Parathyroid adenoma (tissue), 2 donors: ENCODE measurements around the gene EGFR.
A peak's percentile ranks its signal among the peaks of the same experiment; 100 is the strongest.

Experiments used
- H2AFZ ChIP-seq: fragments of 300-600 bp; sonication (generic); one replicate; pipeline ENCODE4 v1.7.0; 2017; ENCODE audit warnings: antibody characterized with exemption, mild to moderate bottlenecking
- H3K27ac ChIP-seq: fragments of 300-600 bp; sonication (generic); one replicate; pipeline ENCODE4 v1.7.0; 2017
- H3K27me3 ChIP-seq: fragments of 300-600 bp; sonication (generic); one replicate; pipeline ENCODE4 v1.7.0; 2017; ENCODE audit warnings: low read length; ENCODE audit not compliant: control insufficient read depth, insufficient read depth
- H3K36me3 ChIP-seq: fragments of 300-600 bp; sonication (generic); one replicate; pipeline ENCODE4 v1.7.0; 2017; ENCODE audit warnings: low read length; ENCODE audit not compliant: control insufficient read depth, insufficient read depth
- H3K4me1 ChIP-seq: fragments of 300-600 bp; sonication (generic); one replicate; pipeline ENCODE4 v1.7.0; 2017; ENCODE audit warnings: control low read depth
- H3K4me2 ChIP-seq: fragments of 300-600 bp; sonication (generic); one replicate; pipeline ENCODE4 v1.7.0; 2017; ENCODE audit warnings: low read length
- H3K4me3 ChIP-seq: fragments of 300-600 bp; sonication (generic); one replicate; pipeline ENCODE4 v1.7.0; 2017; ENCODE audit warnings: low read depth, low read length
- H3K79me2 ChIP-seq: fragments of 300-600 bp; sonication (generic); one replicate; pipeline ENCODE4 v1.7.0; 2017; ENCODE audit warnings: control low read depth
- H3K9ac ChIP-seq: fragments of 300-600 bp; sonication (generic); one replicate; pipeline ENCODE4 v1.7.0; 2017; ENCODE audit warnings: mild to moderate bottlenecking
- H3K9me3 ChIP-seq: fragments of 300-600 bp; sonication (generic); one replicate; pipeline ENCODE4 v1.7.0; 2017; ENCODE audit warnings: low read length; ENCODE audit not compliant: control insufficient read depth
- TF ChIP-seq, protein P1 (sequence below): fragments of 300-600 bp; sonication (generic); IDR thresholded peaks from one replicate; pipeline ENCODE4 v1.7.0; 2017; ENCODE audit warnings: antibody characterized with exemption, mild to moderate bottlenecking
- donor health status: primary hyperparathyroidism.

The EGFR gene

DNA sequence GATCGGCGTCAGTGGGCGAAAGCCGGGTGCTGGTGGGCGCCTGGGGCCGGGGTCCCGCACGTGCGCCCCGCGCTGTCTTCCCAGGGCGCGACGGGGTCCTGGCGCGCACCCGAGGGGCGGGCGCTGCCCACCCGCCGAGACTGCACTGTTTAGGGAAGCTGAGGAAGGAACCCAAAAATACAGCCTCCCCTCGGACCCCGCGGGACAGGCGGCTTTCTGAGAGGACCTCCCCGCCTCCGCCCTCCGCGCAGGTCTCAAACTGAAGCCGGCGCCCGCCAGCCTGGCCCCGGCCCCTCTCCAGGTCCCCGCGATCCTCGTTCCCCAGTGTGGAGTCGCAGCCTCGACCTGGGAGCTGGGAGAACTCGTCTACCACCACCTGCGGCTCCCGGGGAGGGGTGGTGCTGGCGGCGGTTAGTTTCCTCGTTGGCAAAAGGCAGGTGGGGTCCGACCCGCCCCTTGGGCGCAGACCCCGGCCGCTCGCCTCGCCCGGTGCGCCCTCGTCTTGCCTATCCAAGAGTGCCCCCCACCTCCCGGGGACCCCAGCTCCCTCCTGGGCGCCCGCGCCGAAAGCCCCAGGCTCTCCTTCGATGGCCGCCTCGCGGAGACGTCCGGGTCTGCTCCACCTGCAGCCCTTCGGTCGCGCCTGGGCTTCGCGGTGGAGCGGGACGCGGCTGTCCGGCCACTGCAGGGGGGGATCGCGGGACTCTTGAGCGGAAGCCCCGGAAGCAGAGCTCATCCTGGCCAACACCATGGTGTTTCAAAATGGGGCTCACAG is 1.1 kb downstream of the EGFR start:
- Histone ChIP-seq H3K36me3 (no peaks in the 10 kb centered on the region), H3K27me3 (no peaks in the 10 kb centered on the region), H3K4me3 (peak overlapping the region; percentile 62), H3K4me2 (peak overlapping the region; percentile 92), H3K4me1 (no peaks in the 10 kb centered on the region), H3K79me2 (no peaks in the 10 kb centered on the region), H3K27ac (no peak overlapping the region), H3K9ac (no peak overlapping the region), H3K9me3 (no peaks in the 10 kb centered on the region), H2AFZ (peak overlapping the region; percentile 82)
- TF ChIP-seq, protein P1, sequence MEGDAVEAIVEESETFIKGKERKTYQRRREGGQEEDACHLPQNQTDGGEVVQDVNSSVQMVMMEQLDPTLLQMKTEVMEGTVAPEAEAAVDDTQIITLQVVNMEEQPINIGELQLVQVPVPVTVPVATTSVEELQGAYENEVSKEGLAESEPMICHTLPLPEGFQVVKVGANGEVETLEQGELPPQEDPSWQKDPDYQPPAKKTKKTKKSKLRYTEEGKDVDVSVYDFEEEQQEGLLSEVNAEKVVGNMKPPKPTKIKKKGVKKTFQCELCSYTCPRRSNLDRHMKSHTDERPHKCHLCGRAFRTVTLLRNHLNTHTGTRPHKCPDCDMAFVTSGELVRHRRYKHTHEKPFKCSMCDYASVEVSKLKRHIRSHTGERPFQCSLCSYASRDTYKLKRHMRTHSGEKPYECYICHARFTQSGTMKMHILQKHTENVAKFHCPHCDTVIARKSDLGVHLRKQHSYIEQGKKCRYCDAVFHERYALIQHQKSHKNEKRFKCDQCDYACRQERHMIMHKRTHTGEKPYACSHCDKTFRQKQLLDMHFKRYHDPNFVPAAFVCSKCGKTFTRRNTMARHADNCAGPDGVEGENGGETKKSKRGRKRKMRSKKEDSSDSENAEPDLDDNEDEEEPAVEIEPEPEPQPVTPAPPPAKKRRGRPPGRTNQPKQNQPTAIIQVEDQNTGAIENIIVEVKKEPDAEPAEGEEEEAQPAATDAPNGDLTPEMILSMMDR, result peak; percentile 12

DNA sequence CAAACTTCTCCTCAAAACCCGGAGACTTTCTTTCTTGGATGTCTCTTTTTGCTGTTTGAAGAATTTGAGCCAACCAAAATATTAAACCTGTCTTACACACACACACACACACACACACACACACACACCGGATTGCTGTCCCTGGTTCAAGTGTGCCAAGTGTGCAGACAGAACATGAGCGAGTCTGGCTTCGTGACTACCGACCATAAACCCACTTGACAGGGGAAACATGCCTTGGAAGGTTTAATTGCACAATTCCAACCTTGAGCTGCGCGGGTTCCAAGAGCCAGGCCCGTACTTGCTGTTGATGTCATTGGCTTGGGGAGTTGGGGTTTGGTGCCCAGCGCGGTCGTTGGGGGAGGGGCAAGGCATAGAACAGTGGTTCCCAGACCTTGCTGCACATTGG is 1.7 kb downstream of the EGFR start:
- H2AFZ ChIP-seq, result peak overlapping the region; percentile 82
- H3K27me3 ChIP-seq, result no peaks in the 10 kb centered on the region
- no peak overlapping the region for H3K27ac ChIP-seq
- peak overlapping the region; percentile 92 for H3K4me2 ChIP-seq
- H3K9ac ChIP-seq, result no peak overlapping the region
- H3K79me2 ChIP-seq, result no peaks in the 10 kb centered on the region
- no peaks in the 10 kb centered on the region for H3K36me3 ChIP-seq
- H3K4me3 ChIP-seq, result peak overlapping the region; percentile 62
- H3K9me3 ChIP-seq, result no peaks in the 10 kb centered on the region
- TF ChIP-seq, protein P1, result no peak
- H3K4me1 ChIP-seq, result no peaks in the 10 kb centered on the region

DNA sequence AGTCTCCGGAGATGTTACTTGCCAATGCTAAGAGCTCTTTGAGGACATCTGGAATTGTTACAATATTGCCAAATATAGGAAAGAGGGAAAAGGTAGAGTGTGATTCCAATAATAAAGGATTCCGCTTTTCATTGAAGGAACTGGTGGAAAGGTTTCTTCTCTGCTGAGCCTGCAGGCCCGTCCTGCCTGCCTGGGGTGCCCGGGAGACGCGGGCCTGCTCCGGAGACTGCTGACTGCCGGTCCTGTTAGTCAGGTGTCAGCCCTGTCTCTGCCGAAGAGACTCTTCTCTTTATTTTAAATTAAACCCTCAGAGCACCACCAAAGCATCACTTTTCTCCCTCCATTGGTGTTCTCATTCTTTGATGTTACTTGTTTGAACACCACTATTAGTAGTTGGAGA is 2.2 kb downstream of the EGFR start:
- Histone ChIP-seq H3K36me3 (no peaks in the 10 kb centered on the region), H3K4me1 (no peaks in the 10 kb centered on the region), H3K9me3 (no peaks in the 10 kb centered on the region), H3K4me2 (no peak overlapping the region), H3K4me3 (no peak overlapping the region), H3K27ac (no peak overlapping the region), H3K27me3 (no peaks in the 10 kb centered on the region), H3K79me2 (no peaks in the 10 kb centered on the region), H3K9ac (no peak overlapping the region), H2AFZ (no peak overlapping the region)
- TF ChIP-seq, protein P1, result no peak

DNA sequence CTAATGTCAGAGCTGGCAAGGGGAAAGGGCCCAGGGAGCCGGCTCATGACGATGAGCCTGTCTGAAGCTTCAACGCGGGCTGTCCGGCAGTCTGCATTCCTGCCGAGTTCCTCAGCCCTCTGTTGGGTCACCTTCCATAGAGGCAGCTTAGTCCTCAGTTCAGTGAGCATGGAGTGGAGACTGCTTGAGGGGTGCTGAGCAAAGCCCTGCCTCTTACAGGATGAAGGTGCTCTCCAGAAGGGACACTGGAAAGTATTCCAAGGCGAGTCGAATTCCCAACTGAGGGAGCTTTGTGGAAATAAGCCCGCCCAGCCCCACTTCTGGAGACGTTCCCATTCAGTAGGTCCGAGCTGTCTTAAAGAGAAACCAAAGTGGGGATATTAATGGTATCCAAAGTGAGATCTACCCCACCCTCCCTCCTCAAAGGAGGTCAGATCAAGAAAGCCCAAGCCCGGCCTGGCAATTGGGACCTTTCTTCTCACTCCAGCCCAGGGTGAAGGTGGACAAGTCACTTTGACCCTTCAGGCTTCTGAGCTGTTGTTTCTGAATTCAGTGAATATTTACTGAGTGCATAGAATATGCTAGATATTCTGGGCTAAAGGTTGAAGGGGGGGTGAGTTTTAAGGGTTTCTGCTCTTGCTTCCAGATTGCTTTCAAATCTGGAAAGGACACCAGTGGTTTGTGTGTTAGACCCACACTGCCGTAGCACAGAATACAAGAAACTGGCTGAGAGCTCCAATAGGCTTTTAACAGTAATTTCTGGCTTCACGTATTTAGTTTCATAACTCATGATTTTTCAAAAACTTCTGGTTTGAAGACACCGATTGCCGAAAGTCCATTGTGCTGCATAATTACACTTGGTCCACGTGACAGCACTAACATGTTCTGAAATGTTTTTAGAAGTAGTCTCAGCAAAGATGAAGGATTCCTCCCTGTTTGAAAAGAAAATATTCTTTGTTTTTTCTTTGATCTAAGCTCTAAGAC is 3.5 kb downstream of the EGFR start:
- no peaks in the 10 kb centered on the region for H3K79me2 ChIP-seq
- no peak overlapping the region for H3K4me2 ChIP-seq
- TF ChIP-seq, protein P1, result no peak
- H3K4me3 ChIP-seq, result no peak overlapping the region
- no peak overlapping the region for H3K27ac ChIP-seq
- no peaks in the 10 kb centered on the region for H3K9me3 ChIP-seq
- no peaks in the 10 kb centered on the region for H3K4me1 ChIP-seq
- H2AFZ ChIP-seq, result no peak overlapping the region
- no peak overlapping the region for H3K9ac ChIP-seq
- no peaks in the 10 kb centered on the region for H3K36me3 ChIP-seq
- H3K27me3 ChIP-seq, result no peaks in the 10 kb centered on the region
